ENCODE data around the gene SH3GL2.
"Not testable (repeated sequence)": the region's sequence is repeated elsewhere in the genome, so short reads cannot be mapped to it uniquely, and the experiment has no call there.

The SH3GL2 gene

GRCh38 chr9:17760250-17760649 is 181.4 kb downstream of the SH3GL2 start:
- DNase-seq, result no peak

- no peak for DNase-seq
Measured at GRCh38 chr9:17761984-17762676, 183.3 kb downstream of the SH3GL2 start.

DNA sequence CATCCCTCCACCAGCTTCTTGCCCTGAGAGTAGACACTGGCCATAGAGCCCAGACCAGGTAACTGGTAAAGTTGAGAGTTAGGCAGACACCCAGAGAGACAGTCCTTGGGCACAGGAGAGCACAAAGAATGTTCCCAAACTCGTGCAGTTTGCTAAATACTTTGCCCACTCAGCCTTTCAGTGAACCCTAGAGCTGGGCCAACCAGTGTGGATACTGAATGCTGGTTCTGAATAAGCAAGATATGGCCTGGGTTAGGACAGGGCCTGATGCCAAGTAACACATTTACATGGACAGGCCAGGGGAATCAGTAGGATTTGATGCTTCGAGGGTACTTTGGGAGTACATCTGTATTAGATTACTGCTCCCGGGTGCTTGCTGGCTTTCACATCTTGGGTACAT is 185.4 kb downstream of the SH3GL2 start:
- DNase-seq, result no peak

- DNase-seq, result not testable (repeated sequence)
Measured at GRCh38 chr9:17765131-17765530, 186.3 kb downstream of the SH3GL2 start.

GRCh38 chr9:17772223-17772622 is 193.4 kb downstream of the SH3GL2 start:
- no peak for DNase-seq

- DNase-seq, result no peak
Measured at GRCh38 chr9:17775656-17776055, 196.8 kb downstream of the SH3GL2 start.

DNA sequence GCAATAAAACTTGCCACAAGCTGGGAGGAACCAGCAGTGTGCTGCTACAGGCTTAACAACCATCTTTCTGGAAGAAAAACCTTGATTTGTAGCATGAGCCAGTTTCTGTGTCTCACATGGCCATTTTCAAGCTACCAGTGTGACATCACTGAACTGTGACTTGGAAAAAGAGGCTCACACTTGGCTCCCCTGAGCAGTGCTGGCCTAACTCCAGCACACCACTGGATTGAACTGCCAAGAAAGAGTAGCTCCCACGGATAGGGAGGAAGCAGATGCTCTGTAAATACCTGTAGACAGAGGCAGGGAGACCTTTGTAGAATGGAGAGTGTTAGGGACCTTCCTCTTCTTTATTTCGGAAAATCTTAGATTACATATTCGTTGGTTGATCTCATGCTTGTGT is 197.9 kb downstream of the SH3GL2 start:
- no peak for DNase-seq

- DNase-seq, result no peak
Measured at GRCh38 chr9:17777465-17777864, 198.6 kb downstream of the SH3GL2 start.

GRCh38 chr9:17782430-17783149 is 203.7 kb downstream of the SH3GL2 start:
- DNase-seq, result no peak

DNA sequence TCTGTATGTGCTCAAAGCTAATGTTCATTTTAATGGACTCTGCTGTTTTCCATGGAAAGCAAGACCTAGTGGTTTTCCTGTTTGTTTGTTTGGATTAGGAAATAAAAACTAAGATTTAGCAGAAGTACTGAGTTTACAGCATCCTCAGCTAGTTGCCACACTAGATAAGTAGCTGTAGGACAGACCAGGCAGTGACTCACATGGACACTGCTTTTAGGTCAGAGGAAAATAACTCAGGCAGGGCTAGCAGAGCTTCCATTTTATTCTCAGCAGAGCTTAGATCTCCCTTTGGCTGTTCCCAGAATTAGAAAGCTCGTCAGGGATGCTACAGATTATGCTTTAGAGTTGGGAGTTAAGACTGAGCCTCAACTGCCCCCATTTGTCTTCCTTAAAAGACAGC is 204.4 kb downstream of the SH3GL2 start:
- no peak for DNase-seq

GRCh38 chr9:17789316-17789715 is 210.4 kb downstream of the SH3GL2 start:
- DNase-seq, result no peak

DNA sequence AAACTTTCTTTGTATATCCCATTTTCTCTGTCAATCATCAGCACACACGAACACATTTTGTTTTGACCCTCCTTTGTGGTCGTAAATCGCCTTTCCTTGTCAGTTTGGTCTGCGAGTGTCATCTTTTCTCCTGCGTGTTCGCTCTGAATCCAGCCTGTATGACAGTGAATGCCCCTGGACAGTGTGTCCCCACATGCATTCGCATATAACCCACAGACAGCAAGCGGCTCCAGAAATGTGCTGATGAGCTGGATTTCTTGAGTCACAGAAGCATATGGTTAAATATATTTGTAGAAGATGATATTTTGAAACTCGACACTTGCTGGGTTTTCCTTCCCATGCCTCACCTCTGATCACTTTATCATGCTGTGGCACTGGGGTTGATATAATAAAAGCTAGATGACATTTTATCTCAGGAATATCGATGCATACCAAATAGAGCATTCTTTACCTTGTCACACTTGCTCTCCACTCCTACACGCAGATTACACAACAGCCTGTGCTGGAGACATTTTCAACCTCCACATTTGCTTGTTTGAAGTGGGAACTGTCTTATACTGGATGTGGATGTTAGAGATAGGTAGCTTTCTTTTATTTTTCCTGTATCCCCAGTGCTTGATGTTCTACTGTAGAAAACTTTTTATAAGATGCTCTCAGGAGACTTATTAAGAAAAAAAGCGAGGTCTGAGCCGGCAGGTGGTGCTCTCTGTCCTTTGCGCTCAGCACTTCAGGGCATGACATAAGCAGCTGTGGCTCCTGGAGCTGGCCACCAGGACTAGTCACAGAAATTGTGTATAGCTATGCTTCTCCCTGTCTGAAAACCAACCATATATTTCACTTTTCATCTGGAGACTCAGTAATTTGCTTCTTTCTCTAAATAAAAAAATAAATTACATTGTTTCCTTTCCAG is 215.1 kb downstream of the SH3GL2 start:
- DNase-seq, result no peak

GRCh38 chr9:17795744-17796143 is 216.9 kb downstream of the SH3GL2 start:
- no peak for DNase-seq

DNA sequence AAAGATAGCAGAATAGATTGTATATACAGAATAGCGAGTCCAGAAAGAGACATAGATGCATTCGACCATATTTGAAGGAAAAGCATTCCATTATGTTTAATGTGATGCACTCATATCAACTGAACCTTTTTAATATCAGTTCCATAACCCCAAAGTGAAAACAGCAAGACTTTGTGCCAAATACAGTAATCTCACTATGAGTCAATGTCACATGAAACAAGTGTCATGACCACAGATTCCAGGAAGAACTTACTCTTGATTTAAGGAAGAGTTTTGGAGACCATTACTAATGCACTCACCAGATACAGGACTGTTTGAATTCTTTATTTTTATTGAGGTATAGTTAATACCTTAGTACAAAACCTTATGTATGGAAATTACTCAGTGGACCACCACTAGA is 220.5 kb downstream of the SH3GL2 start:
- DNase-seq, result no peak

DNA sequence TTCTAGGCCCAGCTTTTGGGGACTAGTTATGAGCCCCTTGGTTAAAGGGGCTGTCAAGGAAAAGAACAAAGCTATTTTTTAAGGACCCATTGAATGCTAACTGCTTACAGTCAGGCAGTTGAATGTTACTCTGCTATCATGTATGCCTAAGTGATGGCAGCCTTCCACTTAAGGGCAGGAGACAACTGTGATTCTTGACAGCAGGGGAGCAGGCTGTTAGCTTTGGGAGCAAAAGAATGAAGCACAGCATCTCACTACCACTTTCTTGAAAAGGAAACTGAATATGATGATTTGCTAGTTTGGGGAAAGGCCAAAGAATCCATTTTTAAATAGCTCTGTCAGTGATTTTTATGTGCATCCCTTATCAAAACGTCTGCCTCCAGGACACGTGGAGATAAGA is 221.6 kb downstream of the SH3GL2 start:
- DNase-seq, result no peak

DNA sequence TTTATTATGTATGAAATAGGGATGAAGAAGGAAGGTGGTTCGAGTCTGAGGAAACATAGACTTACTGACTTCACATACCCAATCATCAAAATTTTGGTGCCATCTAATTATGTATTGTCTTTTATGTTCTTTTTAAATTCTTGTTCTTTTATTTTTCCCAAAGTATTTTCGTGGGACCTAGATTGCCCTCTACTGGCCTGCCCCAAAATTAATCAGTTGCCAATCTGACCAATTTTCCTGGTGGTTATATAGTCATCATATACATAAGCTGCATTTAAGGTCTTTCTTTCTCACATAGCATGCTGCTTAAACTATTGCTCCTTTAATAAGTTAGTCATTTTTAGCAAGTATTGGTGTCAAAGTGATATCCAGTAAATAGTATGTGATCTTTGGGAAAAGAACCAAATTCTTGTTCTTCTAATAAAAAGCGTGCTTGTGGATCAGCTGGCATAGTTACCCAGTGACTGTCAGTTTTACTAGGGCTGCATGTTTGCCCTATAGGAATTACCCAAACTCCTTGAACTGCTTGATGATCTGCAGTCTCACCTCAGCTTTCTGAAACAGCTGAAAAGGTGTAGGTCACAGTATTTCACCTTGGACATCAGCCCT is 223.5 kb downstream of the SH3GL2 start:
- no peak for DNase-seq

- DNase-seq, result no peak
Measured at GRCh38 chr9:17807613-17808282, 228.9 kb downstream of the SH3GL2 start.

GRCh38 chr9:17810317-17810716 is 231.5 kb downstream of the SH3GL2 start:
- DNase-seq, result no peak

DNA sequence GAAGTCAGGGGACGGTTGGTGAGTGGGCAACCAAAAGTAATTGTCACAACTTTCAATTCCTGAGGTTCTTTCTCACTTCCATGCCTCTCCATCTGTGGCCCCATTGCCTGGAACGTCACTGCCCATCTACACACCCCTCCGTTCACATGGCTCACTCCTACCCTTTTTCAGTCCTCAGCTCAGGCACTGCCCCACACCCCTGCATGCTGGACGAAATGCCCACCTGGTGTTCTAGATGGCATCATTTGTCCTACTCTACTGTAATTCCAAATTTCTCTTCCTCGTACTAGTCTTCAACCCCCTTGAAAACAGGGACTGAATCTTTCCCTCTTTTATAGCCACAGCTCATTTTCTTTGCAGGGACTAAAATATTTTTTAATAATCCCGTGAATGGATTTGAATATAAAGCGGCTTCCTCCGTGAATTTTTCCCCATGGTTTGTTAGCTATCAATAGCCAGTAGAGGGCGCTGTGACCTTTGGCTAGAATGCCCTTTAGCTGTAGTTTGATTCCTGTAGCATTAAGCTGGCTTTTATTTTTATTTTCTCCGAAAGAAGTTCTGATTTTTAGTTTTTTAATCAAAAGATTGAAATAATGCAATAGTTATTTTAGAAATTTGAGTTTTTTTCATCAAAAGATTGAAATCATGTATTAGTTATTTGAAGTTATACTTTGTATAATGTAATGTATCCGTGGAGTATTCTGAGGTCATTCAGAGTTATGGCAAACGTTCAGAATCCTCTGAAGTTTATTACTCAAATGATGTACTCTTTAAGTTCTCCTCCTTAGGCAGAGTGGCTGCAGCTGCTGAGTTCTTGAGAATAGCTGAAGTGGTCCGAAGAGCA is 232.1 kb downstream of the SH3GL2 start:
- peak; percentile 9 to 13 for DNase-seq

- DNase-seq, result no peak
Measured at GRCh38 chr9:17813798-17814197, 234.9 kb downstream of the SH3GL2 start.

GRCh38 chr9:17816431-17817027 is 237.7 kb downstream of the SH3GL2 start:
- no peak for DNase-seq

Measured in NCI-H187 (cell line).